SK-N-SH treated with all-trans-retinoic acid at 6 μM for 48 hours (cell line): ENCODE measurements around the gene INPP5J.

ENCODE experiments used
- ARNTL ChIP-seq: fragments of 450-650 bp; formaldehyde crosslinking; IDR thresholded peaks from 2 replicates; pipeline ENCODE4 v1.5.0; 2020; ENCODE audit warnings: low read depth, mild to moderate bottlenecking, moderate library complexity, borderline replicate concordance
- BACH2 ChIP-seq: fragments of 250-450 bp; sonication (Bioruptor Pico); IDR thresholded peaks from 2 replicates; pipeline ENCODE4 v1.9.0; 2021; ENCODE audit warnings: mild to moderate bottlenecking, borderline replicate concordance
- ESRRG ChIP-seq: fragments of 250-450 bp; sonication (Bioruptor Pico); IDR thresholded peaks from 2 replicates; pipeline ENCODE4 v1.6.1; 2021; ENCODE audit warnings: mild to moderate bottlenecking
- ISL1 ChIP-seq: fragments of 250-450 bp; sonication (Bioruptor Pico); IDR thresholded peaks from 2 replicates; pipeline ENCODE4 v2.1.2; 2022; ENCODE audit warnings: mild to moderate bottlenecking, moderate library complexity
- RARB ChIP-seq: fragments of 250-450 bp; sonication (Bioruptor Pico); IDR thresholded peaks from 2 replicates; pipeline ENCODE4 v1.8.0; 2021; ENCODE audit warnings: mild to moderate bottlenecking, moderate library complexity
- TCF4 ChIP-seq: fragments of 250-450 bp; sonication (Bioruptor Pico); IDR thresholded peaks from 2 replicates; pipeline ENCODE4 v1.8.0; 2021; ENCODE audit warnings: mild to moderate bottlenecking, moderate library complexity, borderline replicate concordance
- ZC3H10 ChIP-seq: fragments of 250-450 bp; sonication (Bioruptor Pico); IDR thresholded peaks from 2 replicates; pipeline ENCODE4 v1.5.1; 2021; ENCODE audit warnings: mild to moderate bottlenecking, moderate library complexity
- ZFP3 ChIP-seq: fragments of 250-450 bp; sonication (Bioruptor Pico); IDR thresholded peaks from 2 replicates; pipeline ENCODE4 v1.5.0; 2020; ENCODE audit warnings: mild to moderate bottlenecking, moderate library complexity
- ZNF565 ChIP-seq: fragments of 450-650 bp; formaldehyde crosslinking; conservative IDR thresholded peaks from 2 replicates; pipeline ENCODE4 v1.5.0; 2020; ENCODE audit warnings: low read depth, mild to moderate bottlenecking, moderate library complexity
- ZNF70 ChIP-seq: fragments of 450-650 bp; formaldehyde crosslinking; IDR thresholded peaks from 2 replicates; pipeline ENCODE4 v1.5.0; 2020; ENCODE audit warnings: mild to moderate bottlenecking, moderate library complexity
- TF ChIP-seq, protein P1 (sequence below): fragments of 250-450 bp; sonication (Bioruptor Pico); IDR thresholded peaks from 2 replicates; pipeline ENCODE4 v1.8.0; 2020; ENCODE audit warnings: mild to moderate bottlenecking, moderate library complexity, borderline replicate concordance
- TF ChIP-seq, protein P2 (sequence below): fragments of 250-450 bp; sonication (Bioruptor Pico); IDR thresholded peaks from 2 replicates; pipeline ENCODE4 v1.5.1; 2020; ENCODE audit warnings: low read depth, mild to moderate bottlenecking, moderate library complexity

DNA sequence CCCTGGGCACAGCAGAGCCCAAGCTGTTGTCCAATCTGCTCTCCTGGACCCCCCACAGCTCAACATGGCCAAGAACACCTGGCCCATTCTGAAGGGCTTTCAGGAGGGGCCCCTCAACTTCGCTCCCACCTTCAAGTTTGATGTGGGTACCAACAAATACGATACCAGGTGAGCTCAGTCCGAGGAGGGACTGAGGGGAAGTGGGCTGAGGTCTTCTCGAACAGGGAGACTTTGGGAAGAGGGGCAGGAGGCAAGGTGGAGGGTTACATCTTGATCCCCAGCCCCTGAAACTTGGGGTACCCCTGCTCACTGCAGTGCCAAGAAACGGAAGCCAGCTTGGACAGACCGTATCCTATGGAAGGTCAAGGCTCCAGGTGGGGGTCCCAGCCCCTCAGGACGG is 5.4 kb downstream of the INPP5J start:
- TF ChIP-seq, protein P1, sequence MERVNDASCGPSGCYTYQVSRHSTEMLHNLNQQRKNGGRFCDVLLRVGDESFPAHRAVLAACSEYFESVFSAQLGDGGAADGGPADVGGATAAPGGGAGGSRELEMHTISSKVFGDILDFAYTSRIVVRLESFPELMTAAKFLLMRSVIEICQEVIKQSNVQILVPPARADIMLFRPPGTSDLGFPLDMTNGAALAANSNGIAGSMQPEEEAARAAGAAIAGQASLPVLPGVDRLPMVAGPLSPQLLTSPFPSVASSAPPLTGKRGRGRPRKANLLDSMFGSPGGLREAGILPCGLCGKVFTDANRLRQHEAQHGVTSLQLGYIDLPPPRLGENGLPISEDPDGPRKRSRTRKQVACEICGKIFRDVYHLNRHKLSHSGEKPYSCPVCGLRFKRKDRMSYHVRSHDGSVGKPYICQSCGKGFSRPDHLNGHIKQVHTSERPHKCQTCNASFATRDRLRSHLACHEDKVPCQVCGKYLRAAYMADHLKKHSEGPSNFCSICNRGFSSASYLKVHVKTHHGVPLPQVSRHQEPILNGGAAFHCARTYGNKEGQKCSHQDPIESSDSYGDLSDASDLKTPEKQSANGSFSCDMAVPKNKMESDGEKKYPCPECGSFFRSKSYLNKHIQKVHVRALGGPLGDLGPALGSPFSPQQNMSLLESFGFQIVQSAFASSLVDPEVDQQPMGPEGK (CRISPR knock-in tag), result no peak
- TF ChIP-seq RARB (CRISPR knock-in tag), result no peak
- TF ChIP-seq ZFP3 (CRISPR knock-in tag), result no peak
- TF ChIP-seq ZNF565 (CRISPR knock-in tag), result no peak
- TF ChIP-seq ISL1, result no peak
- TF ChIP-seq, protein P2, sequence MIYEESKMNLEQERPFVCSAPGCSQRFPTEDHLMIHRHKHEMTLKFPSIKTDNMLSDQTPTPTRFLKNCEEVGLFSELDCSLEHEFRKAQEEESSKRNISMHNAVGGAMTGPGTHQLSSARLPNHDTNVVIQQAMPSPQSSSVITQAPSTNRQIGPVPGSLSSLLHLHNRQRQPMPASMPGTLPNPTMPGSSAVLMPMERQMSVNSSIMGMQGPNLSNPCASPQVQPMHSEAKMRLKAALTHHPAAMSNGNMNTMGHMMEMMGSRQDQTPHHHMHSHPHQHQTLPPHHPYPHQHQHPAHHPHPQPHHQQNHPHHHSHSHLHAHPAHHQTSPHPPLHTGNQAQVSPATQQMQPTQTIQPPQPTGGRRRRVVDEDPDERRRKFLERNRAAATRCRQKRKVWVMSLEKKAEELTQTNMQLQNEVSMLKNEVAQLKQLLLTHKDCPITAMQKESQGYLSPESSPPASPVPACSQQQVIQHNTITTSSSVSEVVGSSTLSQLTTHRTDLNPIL (CRISPR knock-in tag), result no peak
- no peak for TF ChIP-seq TCF4 (CRISPR knock-in tag)
- TF ChIP-seq BACH2 (CRISPR knock-in tag), result no peak
- TF ChIP-seq ZC3H10 (CRISPR knock-in tag), result no peak
- no peak for TF ChIP-seq ARNTL (CRISPR knock-in tag)
- no peak for TF ChIP-seq ZNF70 (CRISPR knock-in tag)
- no peak for TF ChIP-seq ESRRG (CRISPR knock-in tag)
